Measurements from ENCODE around the gene PLAAT2.
"Not testable (repeated sequence)": the region's sequence is repeated elsewhere in the genome, so short reads cannot be mapped to it uniquely, and the experiment has no call there.

Gene PLAAT2

GRCh38 chr11:63563201-63564055, at the start of gene PLAAT2:
Gene PLAAT2 (minus strand): TSS chr11:63563379. CDS start chr11:63563324, 55 bp downstream.
- no peak for DNase-seq (ENCODE audit: low read depth)

GRCh38 chr11:63612181-63612580, 49.0 kb upstream of the PLAAT2 start:
- DNase-seq (ENCODE audit: low read depth): no peak

GRCh38 chr11:63611395-63611747, 48.2 kb upstream of the PLAAT2 start:
- DNase-seq (ENCODE audit: low read depth): no peak

- no peak for DNase-seq (ENCODE audit: low read depth)
Observed at GRCh38 chr11:63610604-63611394, 47.6 kb upstream of the PLAAT2 start.

- DNase-seq (ENCODE audit: low read depth): no peak
Observed at GRCh38 chr11:63609971-63610580, 46.9 kb upstream of the PLAAT2 start.

GRCh38 chr11:63609536-63609935, 46.4 kb upstream of the PLAAT2 start:
- no peak for DNase-seq (ENCODE audit: low read depth)

GRCh38 chr11:63608353-63609345, 45.5 kb upstream of the PLAAT2 start:
- no peak for DNase-seq (ENCODE audit: low read depth)

- DNase-seq (ENCODE audit: low read depth): no peak
Observed at GRCh38 chr11:63603180-63603518, 40.0 kb upstream of the PLAAT2 start.

GRCh38 chr11:63602290-63603179, 39.4 kb upstream of the PLAAT2 start:
- DNase-seq (ENCODE audit: low read depth): not testable (repeated sequence)

- peak; percentile 32 for DNase-seq (ENCODE audit: low read depth)
Observed at GRCh38 chr11:63599211-63600122, 36.3 kb upstream of the PLAAT2 start.

- no peak for DNase-seq (ENCODE audit: low read depth)
Observed at GRCh38 chr11:63598556-63598955, 35.4 kb upstream of the PLAAT2 start.

GRCh38 chr11:63595296-63595695, 32.1 kb upstream of the PLAAT2 start:
- no peak for DNase-seq (ENCODE audit: low read depth)

GRCh38 chr11:63592975-63593395, 29.8 kb upstream of the PLAAT2 start:
- DNase-seq (ENCODE audit: low read depth): no peak

- no peak for DNase-seq (ENCODE audit: low read depth)
Observed at GRCh38 chr11:63590024-63590788, 27.0 kb upstream of the PLAAT2 start.

GRCh38 chr11:63589000-63589399, 25.8 kb upstream of the PLAAT2 start:
- no peak for DNase-seq (ENCODE audit: low read depth)

GRCh38 chr11:63586451-63587166, 23.4 kb upstream of the PLAAT2 start:
- no peak for DNase-seq (ENCODE audit: low read depth)

GRCh38 chr11:63583357-63583677, 20.1 kb upstream of the PLAAT2 start:
- DNase-seq (ENCODE audit: low read depth): no peak

GRCh38 chr11:63581224-63581623, 18.0 kb upstream of the PLAAT2 start:
- not testable (repeated sequence) for DNase-seq (ENCODE audit: low read depth)
